GM21825 (cell line): ENCODE results near the gene CACNA2D3.

Source experiments
- ATAC-seq: cut with Tn5 transposase; IDR thresholded peaks from one replicate; pipeline ENCODE4 v1.9.1; 2021; ENCODE audit warnings: mild to moderate bottlenecking, moderate library complexity; ENCODE audit not compliant: unreplicated experiment

Gene CACNA2D3

GRCh38 chr3:54826251-54826691 is 703.9 kb downstream of the CACNA2D3 start:
- no peak for ATAC-seq

GRCh38 chr3:54827056-54827687 is 704.8 kb downstream of the CACNA2D3 start:
- ATAC-seq = no peak

- ATAC-seq = no peak
Measured at GRCh38 chr3:54827776-54828175, 705.4 kb downstream of the CACNA2D3 start.

- ATAC-seq = no peak
Measured at GRCh38 chr3:54830658-54831057, 708.3 kb downstream of the CACNA2D3 start.

GRCh38 chr3:54831112-54831511 is 708.8 kb downstream of the CACNA2D3 start:
- ATAC-seq = no peak

GRCh38 chr3:54832876-54833275 is 710.5 kb downstream of the CACNA2D3 start:
- no peak for ATAC-seq

GRCh38 chr3:54835701-54836100 is 713.3 kb downstream of the CACNA2D3 start:
- no peak for ATAC-seq

GRCh38 chr3:54836871-54837270 is 714.5 kb downstream of the CACNA2D3 start:
- ATAC-seq = no peak

- no peak for ATAC-seq
Measured at GRCh38 chr3:54837964-54838363, 715.6 kb downstream of the CACNA2D3 start.

- no peak for ATAC-seq
Measured at GRCh38 chr3:54841471-54841870, 719.1 kb downstream of the CACNA2D3 start.

GRCh38 chr3:54843352-54843751 is 721.0 kb downstream of the CACNA2D3 start:
- no peak for ATAC-seq

- ATAC-seq = no peak
Measured at GRCh38 chr3:54844211-54844610, 721.9 kb downstream of the CACNA2D3 start.

GRCh38 chr3:54845011-54845410 is 722.7 kb downstream of the CACNA2D3 start:
- no peak for ATAC-seq

- ATAC-seq = no peak
Measured at GRCh38 chr3:54845551-54845950, 723.2 kb downstream of the CACNA2D3 start.

GRCh38 chr3:54846119-54846518 is 723.8 kb downstream of the CACNA2D3 start:
- ATAC-seq = no peak

GRCh38 chr3:54847361-54847760 is 725.0 kb downstream of the CACNA2D3 start:
- ATAC-seq = no peak

- ATAC-seq = no peak
Measured at GRCh38 chr3:54849360-54849759, 727.0 kb downstream of the CACNA2D3 start.

GRCh38 chr3:54850484-54851018 is 728.2 kb downstream of the CACNA2D3 start:
- no peak for ATAC-seq

GRCh38 chr3:54853573-54854404 is 731.4 kb downstream of the CACNA2D3 start:
- ATAC-seq = no peak

GRCh38 chr3:54856271-54856670 is 733.9 kb downstream of the CACNA2D3 start:
- no peak for ATAC-seq

- ATAC-seq = no peak
Measured at GRCh38 chr3:54857343-54857742, 735.0 kb downstream of the CACNA2D3 start.
